Pericardium fibroblast (primary cell): Measurements from ENCODE around the gene BMS1. TPM values are rescaled to one million over a fixed set of nuclear protein-coding genes. Genes with fewer than 3 reads are reported as not detected.

Source experiments
- total RNA-seq: library from RNA; depleted of rRNA; stranded (reverse); fragments of >200 nt; gene quantifications from 2 replicates; pipeline ENCODE4 v1.2.3, GENCODE V29; 2015

Gene BMS1, protein sequence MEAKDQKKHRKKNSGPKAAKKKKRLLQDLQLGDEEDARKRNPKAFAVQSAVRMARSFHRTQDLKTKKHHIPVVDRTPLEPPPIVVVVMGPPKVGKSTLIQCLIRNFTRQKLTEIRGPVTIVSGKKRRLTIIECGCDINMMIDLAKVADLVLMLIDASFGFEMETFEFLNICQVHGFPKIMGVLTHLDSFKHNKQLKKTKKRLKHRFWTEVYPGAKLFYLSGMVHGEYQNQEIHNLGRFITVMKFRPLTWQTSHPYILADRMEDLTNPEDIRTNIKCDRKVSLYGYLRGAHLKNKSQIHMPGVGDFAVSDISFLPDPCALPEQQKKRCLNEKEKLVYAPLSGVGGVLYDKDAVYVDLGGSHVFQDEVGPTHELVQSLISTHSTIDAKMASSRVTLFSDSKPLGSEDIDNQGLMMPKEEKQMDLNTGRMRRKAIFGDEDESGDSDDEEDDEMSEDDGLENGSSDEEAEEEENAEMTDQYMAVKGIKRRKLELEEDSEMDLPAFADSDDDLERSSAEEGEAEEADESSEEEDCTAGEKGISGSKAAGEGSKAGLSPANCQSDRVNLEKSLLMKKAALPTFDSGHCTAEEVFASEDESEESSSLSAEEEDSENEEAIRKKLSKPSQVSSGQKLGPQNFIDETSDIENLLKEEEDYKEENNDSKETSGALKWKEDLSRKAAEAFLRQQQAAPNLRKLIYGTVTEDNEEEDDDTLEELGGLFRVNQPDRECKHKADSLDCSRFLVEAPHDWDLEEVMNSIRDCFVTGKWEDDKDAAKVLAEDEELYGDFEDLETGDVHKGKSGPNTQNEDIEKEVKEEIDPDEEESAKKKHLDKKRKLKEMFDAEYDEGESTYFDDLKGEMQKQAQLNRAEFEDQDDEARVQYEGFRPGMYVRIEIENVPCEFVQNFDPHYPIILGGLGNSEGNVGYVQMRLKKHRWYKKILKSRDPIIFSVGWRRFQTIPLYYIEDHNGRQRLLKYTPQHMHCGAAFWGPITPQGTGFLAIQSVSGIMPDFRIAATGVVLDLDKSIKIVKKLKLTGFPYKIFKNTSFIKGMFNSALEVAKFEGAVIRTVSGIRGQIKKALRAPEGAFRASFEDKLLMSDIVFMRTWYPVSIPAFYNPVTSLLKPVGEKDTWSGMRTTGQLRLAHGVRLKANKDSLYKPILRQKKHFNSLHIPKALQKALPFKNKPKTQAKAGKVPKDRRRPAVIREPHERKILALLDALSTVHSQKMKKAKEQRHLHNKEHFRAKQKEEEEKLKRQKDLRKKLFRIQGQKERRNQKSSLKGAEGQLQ
- 9.9 and 10.0 TPM in 2 replicates for total RNA-seq

DNA sequence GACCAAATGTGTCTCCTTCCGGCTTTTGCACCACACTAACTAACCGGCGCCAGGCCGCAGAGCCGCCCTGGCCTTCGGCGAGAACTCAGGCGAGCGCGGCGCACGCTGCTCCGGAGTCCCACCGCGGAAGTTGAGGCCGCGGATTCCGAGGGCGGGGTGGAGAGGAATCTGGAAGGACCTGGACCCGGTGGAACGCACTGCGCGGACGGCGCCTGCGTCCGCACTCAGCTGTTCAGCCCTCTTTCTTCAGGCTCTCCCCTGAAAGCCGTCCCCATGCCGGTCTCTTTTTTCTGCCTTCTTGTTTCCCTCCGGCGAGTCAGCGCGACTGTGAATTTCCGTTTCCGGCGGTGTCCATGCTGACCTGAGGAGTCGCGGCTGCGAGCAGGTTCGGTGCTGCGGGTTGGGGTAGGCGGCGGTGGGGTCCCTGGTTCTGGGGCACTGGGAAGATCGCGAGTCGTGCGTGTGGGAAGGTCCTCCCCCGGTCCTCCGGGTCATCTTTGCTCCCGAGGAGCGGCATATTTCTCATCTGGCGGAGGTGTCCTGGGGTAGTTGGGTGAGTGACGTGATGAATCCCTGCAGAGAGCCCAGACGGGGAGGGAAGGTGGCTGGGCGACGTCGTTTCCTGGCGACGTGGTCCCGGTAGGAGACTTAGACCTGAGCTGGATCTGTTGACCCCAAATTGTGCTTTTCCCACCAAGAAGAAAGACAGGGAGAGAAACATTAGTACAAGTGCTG, at the start of gene BMS1:
BMS1 (plus strand) TSS at position 350 of the 735 bp plus-strand sequence. CDS start 1,600 bp downstream, outside the sequence.

Other genes starting within 250 kb of the BMS1 start
- 3.9 and 49.4 TPM in 2 replicates for gene ZNF33B, start 144.2 kb upstream of the BMS1 start, total RNA-seq